Suprapubic skin (tissue), 4 donors: ENCODE data around the gene AVL9. TPM values are rescaled to one million over a fixed set of nuclear protein-coding genes. Genes with fewer than 3 reads are reported as not detected.

ENCODE experiments used
- DNase-seq, 2 donors: peaks; one replicate each; pipeline ENCODE4 v3.0.0-alpha.2; 2019; ENCODE audit warnings: low spot score in 2 of 2
- H3K27ac ChIP-seq: fragments of 200-600 bp; sonication (generic); one replicate; pipeline ENCODE4 v1.5.1; 2019
- H3K27me3 ChIP-seq: fragments of 200-600 bp; sonication (generic); one replicate; pipeline ENCODE4 v1.5.1; 2019
- H3K36me3 ChIP-seq: fragments of 200-600 bp; sonication (generic); one replicate; pipeline ENCODE4 v1.5.1; 2019
- H3K4me1 ChIP-seq: fragments of 200-600 bp; sonication (generic); one replicate; pipeline ENCODE4 v1.5.1; 2019
- H3K4me3 ChIP-seq: fragments of 200-600 bp; sonication (generic); one replicate; pipeline ENCODE4 v1.5.1; 2019; ENCODE audit warnings: mild to moderate bottlenecking
- H3K9me3 ChIP-seq: fragments of 200-600 bp; sonication (generic); one replicate; pipeline ENCODE4 v1.5.1; 2019
- EP300 ChIP-seq: sonication (generic); formaldehyde crosslinking; IDR thresholded peaks from one replicate; pipeline ENCODE4 v1.6.1; 2017; ENCODE audit warnings: antibody characterized with exemption
- POLR2A ChIP-seq, 2 donors: fragments of 450-650 bp; IDR thresholded peaks; one replicate each; pipeline ENCODE4 v1.6.1; 2017; ENCODE audit warnings: antibody characterized with exemption in 2 of 2, mild to moderate bottlenecking in 2 of 2, moderate library complexity in 2 of 2
- POLR2AphosphoS5 ChIP-seq, 3 donors: sonication (generic); formaldehyde crosslinking; IDR thresholded peaks; one replicate each; pipeline ENCODE4 v1.6.1; 2017; ENCODE audit warnings: antibody characterized with exemption in 3 of 3
- WGBS: methylation state at CpG from one replicate; pipeline ENCODE4 v1.1.5; 2018; 5-methylcytosine and 5-hydroxymethylcytosine counted together
- total RNA-seq, 4 donors: library from RNA; depleted of rRNA; stranded (reverse); fragments of >200 nt; gene quantifications; one replicate each; pipeline ENCODE4 v1.1.0, GENCODE V29; 2016
- TF ChIP-seq, protein P1 (sequence below), 2 donors: fragments of 200-600 bp in 1 of 2; fragments of 450-650 bp in 1 of 2; sonication (generic) in 1 of 2; IDR thresholded peaks; one replicate each; pipeline ENCODE4 v1.5.1; 2016 to 2019; ENCODE audit warnings: antibody characterized with exemption in 2 of 2, mild to moderate bottlenecking in 1 of 2, moderate library complexity in 1 of 2

AVL9 gene
- total RNA-seq, 4 donors from 2014 or later, result 22.5 to 42.2 (median 24.8) TPM

- WGBS, result 81% methylated on average over 4 of the region's 4 CpGs
- no peaks in the 10 kb centered on the region for H3K9me3 ChIP-seq
- H3K36me3 ChIP-seq, result no peaks in the 10 kb centered on the region
- TF ChIP-seq, protein P1, sequence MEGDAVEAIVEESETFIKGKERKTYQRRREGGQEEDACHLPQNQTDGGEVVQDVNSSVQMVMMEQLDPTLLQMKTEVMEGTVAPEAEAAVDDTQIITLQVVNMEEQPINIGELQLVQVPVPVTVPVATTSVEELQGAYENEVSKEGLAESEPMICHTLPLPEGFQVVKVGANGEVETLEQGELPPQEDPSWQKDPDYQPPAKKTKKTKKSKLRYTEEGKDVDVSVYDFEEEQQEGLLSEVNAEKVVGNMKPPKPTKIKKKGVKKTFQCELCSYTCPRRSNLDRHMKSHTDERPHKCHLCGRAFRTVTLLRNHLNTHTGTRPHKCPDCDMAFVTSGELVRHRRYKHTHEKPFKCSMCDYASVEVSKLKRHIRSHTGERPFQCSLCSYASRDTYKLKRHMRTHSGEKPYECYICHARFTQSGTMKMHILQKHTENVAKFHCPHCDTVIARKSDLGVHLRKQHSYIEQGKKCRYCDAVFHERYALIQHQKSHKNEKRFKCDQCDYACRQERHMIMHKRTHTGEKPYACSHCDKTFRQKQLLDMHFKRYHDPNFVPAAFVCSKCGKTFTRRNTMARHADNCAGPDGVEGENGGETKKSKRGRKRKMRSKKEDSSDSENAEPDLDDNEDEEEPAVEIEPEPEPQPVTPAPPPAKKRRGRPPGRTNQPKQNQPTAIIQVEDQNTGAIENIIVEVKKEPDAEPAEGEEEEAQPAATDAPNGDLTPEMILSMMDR (IDR thresholded peaks at IDR 0.05), result no peak
- TF ChIP-seq POLR2A (IDR thresholded peaks at IDR 0.05) (no peak), POLR2AphosphoS5 (IDR thresholded peaks at IDR 0.05) (no peak), EP300 (no peak)
- no peak overlapping the region for H3K4me3 ChIP-seq
- peaks cover 3% of the 10 kb centered on the region for H3K4me1 ChIP-seq
- no peaks in the 10 kb centered on the region for H3K27me3 ChIP-seq
- no peak overlapping the region for H3K27ac ChIP-seq
- DNase-seq, result no peak
These were observed 16.5 kb downstream of the AVL9 start for GRCh38 chr7:32511791-32512190.

DNA sequence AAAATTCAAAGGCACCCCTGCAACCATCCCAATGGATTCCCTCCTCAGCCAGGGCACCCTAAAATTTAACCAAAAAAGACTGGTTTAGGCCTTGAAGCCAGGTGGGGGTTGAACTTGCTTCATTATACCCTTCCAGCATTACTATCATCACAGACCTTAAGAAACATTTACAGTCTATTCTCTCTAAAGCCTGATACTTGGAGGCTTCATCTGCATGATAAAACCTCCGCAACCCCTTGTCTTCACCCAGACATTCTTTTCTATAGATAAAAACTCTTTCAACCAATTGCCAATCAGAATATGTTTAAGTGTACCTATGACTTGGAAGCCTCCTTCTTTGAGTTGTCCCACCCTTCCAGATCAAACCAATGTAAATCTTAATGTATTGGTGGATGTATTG is 17.9 kb downstream of the AVL9 start:
- Histone ChIP-seq H3K9me3 (no peaks in the 10 kb centered on the region), H3K4me3 (no peak overlapping the region), H3K4me1 (peaks cover 3% of the 10 kb centered on the region), H3K36me3 (no peaks in the 10 kb centered on the region), H3K27me3 (no peaks in the 10 kb centered on the region), H3K27ac (no peak overlapping the region)
- 96% methylated on average over 1 of the region's 1 CpG for WGBS
- TF ChIP-seq EP300, result no peak
- DNase-seq, result no peak

DNA sequence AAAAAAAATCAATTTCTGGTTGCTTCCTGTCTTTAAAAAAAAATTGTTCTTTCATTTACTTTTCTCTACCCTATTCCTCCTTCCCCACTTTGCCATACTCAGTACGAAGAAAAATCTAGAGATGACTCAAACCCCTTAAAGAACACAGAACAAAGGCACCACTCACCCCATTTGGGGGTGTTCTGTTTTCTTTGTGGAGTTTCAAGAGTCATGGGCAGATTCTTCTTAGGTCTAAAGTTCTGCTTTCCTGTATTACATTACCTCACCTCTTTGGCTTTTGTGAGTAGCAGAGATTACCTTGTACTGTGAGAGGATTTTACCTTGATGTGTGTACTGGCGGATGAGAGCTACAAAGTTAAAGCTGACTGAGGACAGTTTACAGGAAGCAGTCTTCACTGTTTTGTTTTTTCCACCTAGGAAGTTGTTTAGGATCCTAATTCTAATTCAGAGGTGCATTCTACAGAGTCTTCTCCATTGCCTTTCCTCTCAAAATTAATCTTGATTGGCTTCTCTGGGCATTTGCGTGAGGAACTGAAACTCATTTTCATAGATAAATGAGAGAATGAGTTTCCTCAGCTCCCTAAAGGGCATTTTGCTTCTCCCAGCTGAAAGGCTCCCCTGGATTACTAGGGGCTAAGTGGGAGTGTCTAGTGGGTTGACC is 20.7 kb downstream of the AVL9 start:
- TF ChIP-seq POLR2AphosphoS5 (IDR thresholded peaks at IDR 0.05) (no peak), POLR2A (IDR thresholded peaks at IDR 0.05) (no peak), EP300 (no peak)
- TF ChIP-seq, protein P1 (IDR thresholded peaks at IDR 0.05), result no peak
- no peaks in the 10 kb centered on the region for H3K9me3 ChIP-seq
- H3K27me3 ChIP-seq, result no peaks in the 10 kb centered on the region
- H3K27ac ChIP-seq, result no peak overlapping the region
- DNase-seq, result no peak
- peaks cover 3% of the 10 kb centered on the region for H3K4me1 ChIP-seq
- WGBS, result over 99% methylated on average over 3 of the region's 3 CpGs
- no peaks in the 10 kb centered on the region for H3K36me3 ChIP-seq
- no peak overlapping the region for H3K4me3 ChIP-seq

GRCh38 chr7:32516551-32517100 is 21.3 kb downstream of the AVL9 start:
- Histone ChIP-seq H3K9me3 (no peaks in the 10 kb centered on the region), H3K4me1 (peaks cover 3% of the 10 kb centered on the region), H3K27me3 (no peaks in the 10 kb centered on the region), H3K36me3 (no peaks in the 10 kb centered on the region), H3K4me3 (no peak overlapping the region), H3K27ac (no peak overlapping the region)
- TF ChIP-seq EP300, result no peak
- TF ChIP-seq POLR2A (IDR thresholded peaks at IDR 0.05), result no peak
- no peak for TF ChIP-seq POLR2AphosphoS5 (IDR thresholded peaks at IDR 0.05)
- TF ChIP-seq, protein P1 (IDR thresholded peaks at IDR 0.05), result no peak
- WGBS, result 88% methylated on average over 3 of the region's 3 CpGs
- no peak for DNase-seq

- 84% methylated on average over 2 of the region's 2 CpGs for WGBS
These were observed 23.3 kb downstream of the AVL9 start for GRCh38 chr7:32518534-32519140.

More at GRCh38 chr7:32518534-32519140, 23.3 kb downstream of the AVL9 start:
- TF ChIP-seq, protein P1 (IDR thresholded peaks at IDR 0.05), result no peak
- Histone ChIP-seq H3K4me1 (peaks cover 3% of the 10 kb centered on the region), H3K27me3 (no peaks in the 10 kb centered on the region), H3K27ac (no peak overlapping the region), H3K4me3 (no peak overlapping the region), H3K9me3 (no peaks in the 10 kb centered on the region), H3K36me3 (no peaks in the 10 kb centered on the region)
- DNase-seq, result no peak
